ENCODE results near the gene MUC22.
"Not testable (repeated sequence)": the region's sequence is repeated elsewhere in the genome, so short reads cannot be mapped to it uniquely, and the experiment has no call there.

MUC22 gene

DNA sequence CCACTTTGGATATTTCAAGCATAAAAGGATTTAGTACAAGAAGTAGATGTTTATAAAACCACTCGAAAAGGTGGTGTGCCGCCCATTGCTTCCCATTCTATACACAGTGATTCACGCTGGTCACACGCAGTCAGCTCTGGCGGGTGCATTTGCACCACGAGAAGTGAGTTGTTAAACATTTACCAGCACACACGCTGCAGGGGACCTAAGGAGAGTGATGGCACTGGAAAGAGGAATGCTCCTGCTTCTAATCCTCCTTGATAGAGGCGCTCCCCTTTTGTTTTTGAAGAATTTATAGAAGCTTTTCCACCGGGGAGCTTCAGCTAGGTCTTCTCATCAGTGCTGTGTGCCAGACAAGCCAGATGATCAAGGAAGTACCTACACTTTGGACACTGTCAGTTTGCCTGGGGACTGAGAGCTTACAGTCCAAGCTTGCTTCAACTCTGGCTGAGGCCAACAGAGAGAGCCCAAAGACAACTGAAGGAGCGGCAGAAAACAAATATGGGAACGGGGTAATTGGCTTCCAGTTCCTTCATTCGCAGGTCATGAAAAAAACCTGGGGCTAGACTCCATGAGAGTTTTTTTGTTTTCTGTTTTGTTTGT, 31.2 kb downstream of the MUC22 start:
- DNase-seq, result no peak

DNA sequence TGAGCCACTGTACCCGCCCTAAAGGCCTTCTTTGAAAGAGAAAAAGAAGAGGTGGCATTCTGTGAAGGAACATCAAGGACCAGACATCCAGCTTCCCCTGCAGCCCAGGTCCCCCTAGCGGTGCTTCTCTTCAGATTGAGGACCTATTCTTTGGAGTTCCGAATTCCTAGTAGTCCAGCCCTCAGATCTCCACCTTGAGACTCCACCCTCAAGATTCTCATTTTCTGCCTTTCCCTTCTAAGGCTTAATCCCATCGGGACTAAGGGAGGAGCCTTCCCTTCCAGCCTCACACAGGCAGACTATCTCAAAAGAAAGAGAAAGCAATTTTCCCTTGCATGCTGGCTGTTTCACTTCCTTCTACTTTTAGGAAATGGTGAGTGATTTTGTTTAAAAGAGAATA, 32.5 kb downstream of the MUC22 start:
- DNase-seq, result peak; percentile 16 to 26

DNA sequence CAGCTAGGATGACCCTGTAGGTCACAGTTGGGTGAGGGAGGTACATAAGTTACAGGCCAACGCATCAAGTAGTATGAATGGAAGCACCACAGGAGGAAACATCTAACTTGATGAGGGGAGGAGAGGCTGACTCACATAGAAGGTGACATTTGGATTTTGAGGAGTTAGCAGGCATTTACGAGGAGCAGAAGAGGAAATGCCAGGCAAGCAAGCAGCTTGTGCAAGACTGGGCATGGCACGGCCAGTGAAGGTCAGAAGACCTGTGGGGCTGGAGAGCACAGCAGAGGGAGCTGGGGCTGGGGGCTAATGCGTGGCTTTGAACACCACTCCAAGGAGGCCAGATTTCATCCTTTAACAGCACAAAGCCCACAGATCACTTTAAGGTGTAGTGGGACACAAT, 37.8 kb downstream of the MUC22 start:
- no peak for DNase-seq

DNA sequence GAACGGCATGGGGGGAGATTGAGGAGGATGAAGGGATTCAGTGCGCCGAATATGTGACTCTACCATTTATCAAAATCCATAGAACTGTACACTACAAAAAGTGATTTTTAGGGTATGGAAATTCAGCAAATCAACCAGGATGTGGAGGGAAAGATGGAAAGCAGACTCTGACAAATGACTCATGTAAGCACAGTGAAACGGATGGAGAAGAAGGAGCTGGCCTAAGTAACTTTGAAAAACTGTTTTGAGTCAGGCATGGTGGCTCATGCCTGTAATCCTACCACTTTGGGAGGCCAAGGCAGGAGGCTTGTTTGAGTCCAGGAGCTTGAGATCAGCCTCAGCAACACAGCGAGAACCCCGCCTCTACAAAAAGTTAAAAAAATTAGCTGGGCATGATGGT, 39.2 kb downstream of the MUC22 start:
- DNase-seq, result no peak

DNA sequence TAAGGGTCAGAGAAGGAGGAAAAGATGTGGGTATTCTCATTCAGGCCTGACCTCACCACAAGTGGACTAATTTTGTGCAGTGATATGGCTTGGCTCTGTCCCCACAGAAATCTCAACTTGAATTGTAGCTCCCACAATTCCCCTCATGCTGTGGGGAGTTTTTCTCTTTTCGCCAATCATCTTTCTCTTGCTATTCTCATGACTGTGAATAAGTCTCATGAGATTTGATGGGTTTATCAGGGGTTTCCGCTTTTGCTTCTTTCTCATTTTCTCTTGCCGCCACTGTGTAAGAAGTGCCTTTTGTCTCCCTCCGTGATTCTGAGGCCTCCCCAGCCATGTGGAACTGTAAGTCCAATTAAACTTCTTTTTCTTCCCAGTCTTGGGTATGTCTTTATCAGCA, 42.9 kb downstream of the MUC22 start:
- DNase-seq, result not testable (repeated sequence)

DNA sequence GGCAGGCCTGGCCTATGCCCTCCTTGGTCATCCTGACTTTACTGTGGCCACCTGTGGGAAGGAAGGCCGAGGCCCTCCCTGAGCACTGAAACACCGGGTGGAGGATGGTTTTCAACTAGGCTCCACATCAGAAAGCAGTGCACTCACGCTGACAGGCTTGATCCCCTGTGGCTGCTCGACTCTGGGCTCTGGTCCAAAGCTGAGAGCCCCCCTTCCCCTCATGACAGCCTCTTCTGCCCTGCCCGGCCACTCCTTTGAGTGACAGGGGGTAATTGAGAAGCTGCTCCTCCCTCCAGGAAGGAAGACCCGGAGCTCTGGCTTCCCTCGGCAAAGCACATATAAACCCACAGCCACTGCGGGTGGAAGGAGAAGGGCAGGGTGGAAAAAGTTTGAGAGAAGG, 43.6 kb downstream of the MUC22 start:
- no peak for DNase-seq

DNA sequence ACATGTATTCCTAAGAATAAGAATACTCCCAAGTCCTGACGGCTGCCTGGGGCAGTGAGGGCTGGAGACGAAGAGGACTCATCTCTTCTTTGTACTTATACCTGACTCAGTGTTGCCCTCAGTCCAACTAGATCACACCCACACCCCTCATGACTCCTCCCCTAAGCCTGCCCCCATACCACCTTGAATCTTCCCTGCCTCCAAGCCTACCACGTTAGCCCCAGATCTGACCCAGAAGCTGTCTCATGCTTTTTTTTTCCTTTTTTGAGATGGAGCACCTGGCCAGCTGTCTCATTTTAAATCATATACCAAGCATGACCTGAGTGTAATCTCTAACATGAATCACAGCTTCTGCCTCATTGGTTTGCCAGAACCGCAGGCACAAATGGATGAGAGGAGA, 45.2 kb downstream of the MUC22 start:
- DNase-seq, result no peak

DNA sequence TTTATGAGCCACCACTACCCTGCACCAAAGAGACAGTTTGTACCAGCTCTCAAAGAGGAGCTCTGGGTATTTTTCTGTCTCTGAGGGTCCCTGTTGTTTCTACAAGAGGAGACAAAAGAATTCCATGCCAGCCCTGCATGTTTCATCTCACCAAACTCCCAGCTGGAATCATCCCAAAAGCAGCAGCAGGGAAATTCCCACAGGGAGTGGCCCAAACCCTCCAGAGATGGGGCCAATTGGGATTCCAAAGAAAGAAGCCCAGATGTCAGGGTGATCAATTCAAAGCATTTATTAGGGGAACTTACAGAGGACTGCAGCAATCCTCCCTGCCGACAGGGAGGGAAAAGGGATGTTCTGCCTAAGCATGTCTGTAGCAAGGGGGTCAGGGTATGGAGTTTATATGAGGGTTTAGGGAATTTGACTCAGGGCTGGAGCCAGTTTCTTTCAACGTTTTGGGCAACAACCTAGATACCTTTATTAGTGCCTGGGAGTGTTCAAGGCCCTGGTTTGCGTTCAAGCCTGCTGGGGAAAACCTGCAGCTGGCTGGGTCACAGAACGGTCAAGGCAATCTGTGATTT, 47.2 kb downstream of the MUC22 start:
- no peak for DNase-seq

DNA sequence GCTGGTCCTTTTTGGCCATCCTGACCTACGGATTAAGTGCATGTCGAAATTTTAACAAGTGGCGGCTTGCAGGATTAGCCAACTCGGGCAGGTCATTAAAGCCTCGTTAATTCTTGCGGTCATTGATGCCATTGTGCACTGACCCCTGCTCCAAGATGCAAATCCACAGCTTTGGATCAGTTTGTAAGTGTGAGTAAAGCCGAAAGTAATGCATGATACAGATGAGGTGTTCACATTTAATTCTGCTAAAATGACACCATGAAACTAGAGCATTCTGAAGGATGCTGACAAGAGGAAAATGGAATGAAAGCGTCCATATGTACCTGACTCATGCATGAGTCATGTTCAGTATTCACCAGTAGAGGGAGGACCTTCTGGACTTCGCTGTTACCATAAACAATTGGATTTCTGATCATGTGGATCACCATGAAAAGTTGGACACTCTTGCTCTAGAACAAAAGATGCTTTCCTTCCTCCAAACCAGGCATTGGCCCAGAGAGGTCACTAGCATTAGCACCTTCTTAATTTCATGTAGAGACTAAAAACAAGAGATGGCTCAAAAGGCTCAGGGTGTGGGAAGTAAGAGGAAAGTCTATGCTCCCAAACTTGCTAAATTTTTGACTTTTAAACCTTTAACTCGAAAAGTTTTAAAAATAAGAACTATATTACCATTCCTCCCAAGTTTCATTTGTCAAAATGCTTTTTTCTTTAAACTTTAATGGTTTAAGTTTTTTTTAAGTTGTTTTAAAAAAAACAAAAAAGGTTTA, 48.0 kb downstream of the MUC22 start:
- no peak for DNase-seq

DNA sequence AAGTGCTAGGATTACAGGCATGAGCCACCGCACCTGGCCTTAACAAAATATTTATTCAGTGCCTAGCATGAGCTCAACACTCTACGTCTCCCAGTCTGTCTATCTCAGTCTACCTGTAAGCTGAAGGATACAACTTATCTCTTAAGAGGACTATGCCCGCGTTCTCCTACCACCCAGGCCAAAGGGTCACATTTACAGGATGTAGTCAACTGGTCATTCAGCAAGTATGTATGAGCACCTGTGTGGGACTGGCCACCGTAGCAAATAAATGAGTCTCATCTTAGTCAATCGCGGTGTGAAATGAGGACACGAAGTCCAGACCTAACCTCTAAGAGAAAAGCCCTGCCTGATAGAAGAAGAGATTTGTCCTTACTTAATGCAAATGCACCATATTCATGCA, 49.9 kb downstream of the MUC22 start:
- DNase-seq, result no peak

DNA sequence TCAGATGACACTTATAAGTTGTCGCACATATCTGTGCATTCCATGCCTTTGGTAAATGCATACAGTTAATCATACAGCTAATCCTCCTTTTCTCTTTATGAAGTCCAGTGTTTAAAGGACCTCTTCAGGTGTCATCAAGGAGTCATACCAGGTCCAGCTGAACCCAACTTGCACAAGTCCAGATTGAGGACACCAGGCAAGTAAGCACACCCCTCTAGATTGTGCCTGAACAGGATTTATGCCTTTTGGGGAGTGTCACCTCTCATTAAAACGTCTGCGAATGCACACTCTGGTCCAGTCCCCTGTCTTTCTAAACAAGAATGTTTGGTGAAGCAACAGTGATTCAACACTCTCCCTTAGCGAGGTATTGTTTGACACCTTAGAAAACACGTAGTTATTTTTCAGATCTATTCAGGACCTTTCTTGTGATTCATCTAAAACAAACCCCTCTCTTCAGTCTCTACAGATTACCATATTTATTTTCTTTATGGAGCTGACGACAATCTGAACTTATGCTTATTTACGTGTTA, 53.7 kb downstream of the MUC22 start:
- DNase-seq, result no peak

DNA sequence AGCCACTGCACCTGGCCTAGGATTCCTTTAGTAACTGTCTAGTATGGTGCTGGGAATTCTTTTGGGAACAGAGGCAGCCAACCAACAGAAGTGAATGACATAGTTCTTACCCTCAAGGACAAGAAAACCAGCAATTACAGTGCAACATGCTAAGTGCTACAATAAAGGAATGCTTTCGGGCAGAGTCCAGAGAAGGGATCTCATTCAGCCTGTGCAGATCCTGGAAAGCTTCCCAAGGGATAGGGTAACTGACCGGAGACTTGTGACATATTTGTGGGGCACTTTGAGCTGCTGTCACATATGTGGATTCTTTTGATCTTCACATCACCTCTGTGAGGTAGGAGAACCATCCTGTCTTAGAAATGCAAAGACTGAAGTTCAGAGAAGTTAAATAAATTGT, 55.3 kb downstream of the MUC22 start:
- DNase-seq, result no peak

DNA sequence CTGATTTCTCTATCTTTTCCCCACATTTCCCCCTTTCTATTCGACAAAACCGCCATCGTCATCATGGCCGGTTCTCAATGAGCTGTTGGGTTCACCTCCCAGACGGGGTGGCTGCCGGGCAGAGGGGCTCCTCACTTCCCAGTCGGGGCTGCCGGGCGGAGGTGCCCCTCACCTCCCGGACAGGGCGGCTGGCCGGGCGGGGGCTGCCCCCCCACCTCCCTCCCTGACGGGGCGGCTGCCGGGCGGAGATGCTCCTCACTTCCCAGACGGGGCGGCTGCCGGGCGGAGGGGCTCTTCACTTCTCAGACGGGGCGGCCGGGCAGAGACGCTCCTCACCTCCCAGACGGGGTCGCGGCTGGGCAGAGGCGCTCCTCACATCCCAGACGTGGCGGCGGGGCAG, 56.8 kb downstream of the MUC22 start:
- not testable (repeated sequence) for DNase-seq

DNA sequence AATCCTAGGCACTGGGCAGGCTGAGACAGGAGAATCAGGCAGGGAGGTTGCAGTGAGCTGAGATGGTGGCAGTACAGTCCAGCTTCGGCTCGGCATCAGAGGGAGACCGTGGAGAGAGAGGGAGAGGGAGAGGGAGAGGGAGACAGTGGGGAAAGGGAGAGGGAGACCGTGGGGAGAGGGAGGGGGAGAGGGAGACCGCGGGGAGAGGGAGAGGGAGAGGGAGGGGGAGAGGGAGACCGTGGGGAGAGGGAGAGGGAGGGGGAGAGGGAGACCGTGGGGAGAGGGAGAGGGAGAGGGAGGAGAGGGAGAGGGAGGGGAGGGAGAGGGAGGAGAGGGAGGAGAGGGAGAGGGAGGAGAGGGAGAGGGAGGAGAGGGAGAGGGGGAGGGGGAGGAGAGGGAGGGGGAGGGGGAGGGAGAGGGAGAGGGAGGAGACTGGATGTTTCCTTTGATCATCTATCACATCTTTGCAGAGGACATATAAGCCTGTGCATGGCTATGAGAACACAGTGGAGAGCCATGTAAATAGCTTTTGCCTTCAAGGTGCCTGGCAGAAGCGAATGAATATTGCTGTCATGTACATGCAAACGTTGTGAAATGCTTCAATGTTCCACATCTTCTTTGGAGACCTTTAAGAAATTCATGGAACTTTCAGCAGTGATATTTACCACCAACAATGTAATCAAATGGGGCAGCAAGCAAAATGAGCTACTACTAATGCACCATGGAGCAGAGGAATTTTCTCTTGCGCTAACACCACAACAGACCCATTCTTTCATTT, 57.8 kb downstream of the MUC22 start:
- DNase-seq, result not testable (repeated sequence)

DNA sequence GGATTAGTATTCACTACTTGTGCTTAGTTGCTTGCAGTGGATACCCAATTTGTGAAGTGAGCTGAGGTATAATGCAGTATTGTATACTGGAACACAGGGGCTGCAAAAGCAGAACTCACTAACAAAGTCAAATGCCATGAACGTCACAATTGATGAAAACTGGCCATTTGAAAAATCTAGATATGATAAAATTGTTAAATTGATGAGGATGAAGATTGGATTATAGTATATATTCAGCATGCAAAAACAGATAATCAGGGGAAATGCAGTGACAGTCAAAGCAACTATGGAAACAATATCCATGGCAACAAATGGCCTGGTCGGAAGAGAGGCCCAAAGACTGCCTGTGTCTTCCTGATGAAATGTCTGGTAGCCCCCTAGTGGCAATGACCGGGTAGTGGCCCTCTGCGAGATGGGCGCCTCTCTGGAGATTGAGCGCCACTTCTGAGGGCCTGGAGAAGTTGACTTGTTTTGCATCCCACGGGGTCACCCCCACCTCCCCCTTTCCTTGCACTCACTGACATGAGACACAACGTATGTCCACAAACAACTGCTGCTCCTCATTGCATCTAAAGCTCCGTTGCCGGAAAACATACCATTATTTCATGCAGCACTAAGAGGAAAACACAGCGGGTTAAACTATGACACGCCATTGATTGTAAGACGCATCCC, 58.5 kb downstream of the MUC22 start:
- DNase-seq, result peak; percentile 64 to 66

DNA sequence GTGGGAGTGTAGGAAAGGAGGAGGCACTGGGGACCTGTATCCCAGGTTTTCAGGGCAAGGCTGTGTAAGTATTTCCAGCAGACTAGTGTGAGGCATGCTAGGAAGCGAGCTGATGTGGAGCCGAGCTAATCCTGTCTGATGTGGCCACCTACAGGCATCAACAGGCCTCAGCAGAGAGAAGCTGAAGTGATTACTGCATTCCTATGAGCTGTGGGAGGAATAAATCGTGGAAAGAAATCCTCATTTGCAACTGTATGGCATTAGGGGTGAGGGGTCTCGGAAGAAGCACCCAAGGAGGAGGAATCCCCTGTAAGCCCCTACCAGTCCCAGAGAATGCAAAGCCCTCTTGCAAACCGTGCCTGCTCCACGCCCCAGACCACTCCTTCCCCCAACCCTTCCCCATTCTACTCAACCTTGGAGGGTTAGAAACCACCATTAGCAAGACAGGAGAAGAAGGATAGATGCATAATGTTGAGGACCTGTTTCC, 60.5 kb downstream of the MUC22 start:
- no peak for DNase-seq

DNA sequence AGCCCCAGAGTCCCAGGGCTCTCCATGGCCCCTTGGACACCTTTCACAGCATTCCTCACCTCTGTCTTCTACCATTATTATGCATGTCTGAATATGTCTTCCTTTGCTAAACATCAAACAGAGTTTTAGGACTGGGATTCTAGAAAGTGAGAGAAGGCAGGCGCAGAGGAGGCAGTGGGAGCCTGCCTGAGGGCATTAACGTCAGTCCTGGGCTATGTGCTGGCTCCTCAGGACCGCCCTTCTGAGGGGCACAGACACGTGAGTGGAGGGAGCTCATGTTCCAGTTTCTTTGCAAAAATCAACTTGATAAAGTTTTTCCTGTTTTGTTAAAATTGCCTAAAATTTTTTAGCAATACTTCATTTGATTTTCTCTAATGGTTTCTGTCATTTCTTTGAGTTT, 64.1 kb downstream of the MUC22 start:
- DNase-seq, result no peak

DNA sequence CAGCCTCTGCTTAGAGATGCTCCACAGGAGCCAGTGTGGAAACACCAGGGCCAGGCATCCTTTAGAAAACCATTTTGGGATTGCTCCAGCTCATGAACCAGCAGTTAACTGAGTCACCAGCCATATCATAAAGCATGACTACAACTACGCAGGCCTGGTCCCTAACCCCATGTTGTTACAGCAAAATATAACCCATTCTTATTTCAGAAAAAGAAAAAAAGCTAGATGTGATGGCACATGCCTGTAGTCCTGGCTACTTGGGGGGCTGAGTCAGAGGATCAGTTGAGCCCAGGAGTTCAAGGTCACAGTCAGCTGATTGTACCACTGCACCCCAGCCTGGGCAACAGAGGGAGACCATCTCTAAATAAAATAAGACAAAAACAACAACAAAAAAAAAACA, 65.3 kb downstream of the MUC22 start:
- DNase-seq, result no peak

DNA sequence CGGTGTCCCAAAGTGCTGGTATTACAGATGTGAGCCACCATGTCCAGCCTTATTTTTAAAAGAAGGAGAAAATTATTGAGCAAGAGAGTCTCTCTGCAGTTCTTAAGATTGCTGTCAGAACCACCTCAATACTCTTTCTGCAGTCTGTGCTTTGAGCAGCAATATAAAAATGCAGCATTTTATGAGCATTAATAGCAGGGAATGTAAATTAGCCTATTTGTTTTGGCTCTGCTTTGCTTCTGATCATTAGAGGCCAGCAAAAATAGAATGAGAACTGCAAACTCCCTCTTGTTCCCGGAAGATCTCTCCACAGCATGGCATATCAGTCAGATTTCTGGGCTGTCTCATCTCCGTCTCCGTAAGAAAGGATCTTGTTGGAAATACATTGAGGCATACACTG, 66.3 kb downstream of the MUC22 start:
- DNase-seq, result no peak

DNA sequence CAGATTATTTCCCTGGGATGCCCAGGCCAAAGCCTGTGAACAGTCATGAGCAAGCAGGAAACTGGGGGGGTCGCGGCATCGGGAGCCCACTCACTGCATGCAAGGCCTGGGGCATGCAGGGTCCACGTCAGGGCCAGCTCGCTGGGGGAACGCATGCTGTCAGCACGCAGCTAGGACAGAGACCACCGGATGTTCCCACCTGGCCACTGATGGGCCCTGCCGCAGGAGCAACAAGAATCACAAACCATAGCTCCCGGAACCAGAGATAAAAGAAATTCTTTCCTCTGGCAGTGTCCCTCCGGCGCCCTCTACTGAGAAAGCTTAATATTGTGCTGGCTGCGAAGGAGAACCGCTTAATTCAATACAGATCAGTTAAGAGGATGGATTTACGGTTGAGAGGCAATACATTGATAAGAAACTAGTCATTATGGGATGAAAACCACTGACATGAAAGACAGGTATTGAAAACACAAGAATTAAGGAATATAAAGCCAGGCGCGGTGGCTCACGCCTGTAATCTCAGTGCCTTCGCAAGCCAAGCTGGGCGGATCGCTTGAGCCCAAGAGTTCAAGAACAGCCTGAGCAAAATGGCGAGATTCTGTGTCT, 69.5 kb downstream of the MUC22 start:
- DNase-seq, result peak; percentile 61 to 76

DNA sequence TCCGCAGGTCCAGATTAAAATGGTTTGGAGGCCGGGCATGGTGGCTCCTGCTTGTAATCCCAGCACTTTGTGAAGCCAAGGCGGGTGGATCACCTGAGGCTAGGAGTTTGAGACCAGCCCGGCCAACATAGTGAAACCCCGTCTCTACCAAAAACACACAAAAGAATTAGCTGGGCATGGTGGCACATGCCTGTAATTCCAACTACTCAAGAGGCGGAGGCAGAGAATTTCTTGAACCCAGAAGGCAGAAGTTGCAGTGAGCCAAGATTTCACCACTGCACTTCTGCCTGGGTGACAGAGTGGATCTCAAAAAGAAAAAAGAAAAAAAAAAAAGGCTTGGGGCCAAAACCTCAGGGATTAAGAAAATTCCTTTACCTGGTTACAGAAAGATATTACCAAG, 71.6 kb downstream of the MUC22 start:
- no peak for DNase-seq

DNA sequence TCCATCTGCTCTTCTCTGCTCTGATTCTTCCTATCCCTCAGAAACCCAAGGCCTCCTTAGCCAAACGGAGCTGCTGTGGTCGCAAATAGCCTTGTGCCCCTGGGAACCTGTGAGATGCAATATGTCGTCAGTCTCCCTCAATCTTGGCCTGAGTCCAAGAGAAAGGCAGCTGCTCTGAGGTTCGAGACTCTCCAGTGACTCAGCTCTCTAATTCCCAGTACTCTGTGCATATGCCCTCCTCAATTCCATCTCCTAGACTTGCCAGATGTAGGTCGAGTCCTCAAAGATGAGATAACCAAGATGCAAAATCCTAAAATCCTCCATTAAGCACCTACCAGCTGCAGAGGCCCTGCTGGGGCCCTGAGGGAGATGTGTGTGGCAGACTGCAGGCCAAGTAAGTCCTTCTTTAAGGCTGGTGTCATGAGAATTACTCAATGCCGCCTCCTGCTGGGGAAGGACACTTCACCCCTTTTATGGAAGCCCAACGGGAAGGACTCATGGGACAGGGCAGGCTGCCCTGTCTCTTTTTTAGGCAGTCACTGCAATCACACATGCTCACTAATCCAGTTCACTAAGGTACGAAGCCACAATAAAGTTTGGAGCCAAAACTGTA, 73.6 kb downstream of the MUC22 start:
- peak; percentile 16 to 38 for DNase-seq
